Prostate gland (tissue), 2 donors: Measurements from ENCODE around the gene TIMM17A. TPM values are rescaled to one million over a fixed set of nuclear protein-coding genes. Genes with fewer than 3 reads are reported as not detected.
"Not testable (repeated sequence)": the region's sequence is repeated elsewhere in the genome, so short reads cannot be mapped to it uniquely, and the experiment has no call there.

Experiments
- DNase-seq: peaks from one replicate; pipeline ENCODE4 v3.0.0-alpha.2; 2019; ENCODE audit warnings: low spot score
- H3K27ac ChIP-seq, 2 donors: fragments of 200-600 bp; sonication (generic); 2 replicates each; pipeline ENCODE4 v1.5.1; 2017 to 2019
- H3K27me3 ChIP-seq: fragments of 200-600 bp; sonication (generic); replicated peaks from 2 replicates; pipeline ENCODE4 v1.5.1; 2019; ENCODE audit not compliant: insufficient read depth
- H3K36me3 ChIP-seq, 2 donors: fragments of 200-600 bp; sonication (generic); 1 replicate in 1 of 2; 2 replicates in 1 of 2; pipeline versions ENCODE4 v1.5.1 to v1.8.1; 2017 to 2019
- H3K4me1 ChIP-seq: fragments of 200-600 bp; sonication (generic); replicated peaks from 2 replicates; pipeline ENCODE4 v1.5.1; 2019
- H3K4me3 ChIP-seq, 2 donors: fragments of 200-600 bp; sonication (generic); 2 replicates each; pipeline ENCODE4 v1.5.1; 2017 to 2019
- H3K9me3 ChIP-seq: fragments of 200-600 bp; sonication (generic); 2 replicates; pipeline ENCODE4 v1.5.1; 2017
- POLR2A ChIP-seq: fragments of 450-650 bp; IDR thresholded peaks from one replicate; pipeline ENCODE4 v1.6.1; 2016; ENCODE audit warnings: antibody characterized with exemption, mild to moderate bottlenecking
- POLR2AphosphoS5 ChIP-seq: sonication (generic); formaldehyde crosslinking; IDR thresholded peaks from one replicate; pipeline ENCODE4 v1.6.1; 2017; ENCODE audit warnings: antibody characterized with exemption
- WGBS: methylation state at CpG from one replicate; pipeline ENCODE4 v1.1.5; 2018; 5-methylcytosine and 5-hydroxymethylcytosine counted together
- intact Hi-C: fragments of 100-400 bp; cut with DNase I; formaldehyde crosslinking; loops from one replicate; pipeline ENCODE4 v1.14.2; 2022
- microRNA-seq: library from miRNA; unstranded; fragments of <30 nt; microRNA quantifications from one replicate; pipeline ENCODE4, GENCODE V29; 2016
- small RNA-seq, 2 donors: library from RNA; depleted of rRNA; stranded (forward); fragments of <200 nt; gene quantifications; one replicate each; pipeline ENCODE3, GENCODE V24; 2016
- total RNA-seq, 2 donors: library from RNA; depleted of rRNA; stranded (reverse); fragments of >200 nt; gene quantifications; one replicate each; pipeline ENCODE4 v1.1.0, GENCODE V29; 2016
- TF ChIP-seq, protein P1 (sequence below), 4 experiments: fragments of 200-600 bp in 2 of 4; fragments of 450-650 bp in 2 of 4; sonication (generic) in 2 of 4; IDR thresholded peaks; 1 replicate in 3 of 4; 2 replicates in 1 of 4; pipeline ENCODE4 v1.5.1; 2016 to 2019; ENCODE audit warnings: antibody characterized with exemption in 4 of 4, mild to moderate bottlenecking in 2 of 4, moderate library complexity in 2 of 4

TIMM17A gene
- total RNA-seq, 2 donors from 2014 or later = 22.0 to 29.3 TPM

DNA sequence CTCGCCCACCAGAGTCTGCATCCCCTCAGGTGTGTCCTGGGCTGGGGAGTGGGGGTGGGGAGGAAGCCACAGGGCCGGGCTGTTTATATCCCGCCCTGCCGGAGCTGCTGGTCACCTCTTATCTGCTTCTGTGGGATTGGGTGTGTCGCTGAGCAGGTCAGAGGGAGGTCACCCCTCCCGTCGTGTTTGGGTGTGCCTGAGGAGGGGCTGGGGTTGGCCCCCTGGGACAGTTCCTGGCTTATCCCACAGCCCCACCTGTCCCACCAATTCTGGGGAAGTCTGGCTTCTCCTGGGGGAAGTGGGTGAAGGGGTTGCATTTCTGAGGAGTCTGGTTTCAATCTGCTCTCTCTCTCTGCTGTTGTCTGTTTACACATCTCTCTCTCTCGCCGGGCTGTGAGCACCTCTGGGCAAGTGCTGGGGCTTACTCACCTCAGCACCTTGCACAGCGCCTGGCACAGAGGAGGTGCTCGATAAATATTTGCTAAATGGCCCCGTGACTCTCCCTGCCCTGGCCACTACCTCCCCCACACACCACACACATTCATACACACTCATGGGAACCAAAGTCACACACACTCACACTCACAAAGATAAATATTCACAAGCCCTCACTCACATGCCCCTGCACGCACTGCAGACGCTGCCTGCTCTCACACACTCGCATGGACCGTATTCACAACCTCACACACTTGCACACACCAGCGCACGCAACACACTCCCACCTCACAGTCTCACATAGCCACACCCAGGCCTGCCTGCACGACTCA is 63.3 kb downstream of the TIMM17A start:
- Histone ChIP-seq H3K27ac (peak overlapping the region; percentile 87 to 91), H3K36me3 (no peaks in the 10 kb centered on the region), H3K27me3 (no peaks in the 10 kb centered on the region), H3K9me3 (no peaks in the 10 kb centered on the region), H3K4me3 (no peak overlapping the region), H3K4me1 (peaks cover 8% of the 10 kb centered on the region)
- intact Hi-C loops = loop anchor here (10.0 kb wide), 1 partner anchor 96 kb away; no protein-coding TSS in a partner anchor
- DNase-seq = peak; percentile 92
- WGBS = 42% methylated on average over 19 of the region's 19 CpGs
- TF ChIP-seq POLR2A (peak; percentile 10), POLR2AphosphoS5 (peak; percentile 77)
- TF ChIP-seq, protein P1, sequence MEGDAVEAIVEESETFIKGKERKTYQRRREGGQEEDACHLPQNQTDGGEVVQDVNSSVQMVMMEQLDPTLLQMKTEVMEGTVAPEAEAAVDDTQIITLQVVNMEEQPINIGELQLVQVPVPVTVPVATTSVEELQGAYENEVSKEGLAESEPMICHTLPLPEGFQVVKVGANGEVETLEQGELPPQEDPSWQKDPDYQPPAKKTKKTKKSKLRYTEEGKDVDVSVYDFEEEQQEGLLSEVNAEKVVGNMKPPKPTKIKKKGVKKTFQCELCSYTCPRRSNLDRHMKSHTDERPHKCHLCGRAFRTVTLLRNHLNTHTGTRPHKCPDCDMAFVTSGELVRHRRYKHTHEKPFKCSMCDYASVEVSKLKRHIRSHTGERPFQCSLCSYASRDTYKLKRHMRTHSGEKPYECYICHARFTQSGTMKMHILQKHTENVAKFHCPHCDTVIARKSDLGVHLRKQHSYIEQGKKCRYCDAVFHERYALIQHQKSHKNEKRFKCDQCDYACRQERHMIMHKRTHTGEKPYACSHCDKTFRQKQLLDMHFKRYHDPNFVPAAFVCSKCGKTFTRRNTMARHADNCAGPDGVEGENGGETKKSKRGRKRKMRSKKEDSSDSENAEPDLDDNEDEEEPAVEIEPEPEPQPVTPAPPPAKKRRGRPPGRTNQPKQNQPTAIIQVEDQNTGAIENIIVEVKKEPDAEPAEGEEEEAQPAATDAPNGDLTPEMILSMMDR (IDR thresholded peaks at IDR 0.05) = no peak

GRCh38 chr1:202019235-202019558 is 63.9 kb downstream of the TIMM17A start:
- not testable (repeated sequence) for H3K9me3 ChIP-seq, DNase-seq, H3K4me3 ChIP-seq, H3K36me3 ChIP-seq, H3K4me1 ChIP-seq, H3K27me3 ChIP-seq
- peak overlapping the region; percentile 87 to 91 for H3K27ac ChIP-seq
- intact Hi-C loops = loop anchor here (10.0 kb wide), 1 partner anchor 96 kb away; no protein-coding TSS in a partner anchor
- WGBS = 58% methylated on average over 8 of the region's 8 CpGs

Small RNAs within 50 kb of the gene (microRNA-seq; reads per million reads assigned to microRNA genes)
- not detected for gene MIR6740

Small RNAs within 50 kb of the gene (small RNA-seq; reads per million reads assigned to genes)
- 0 reads per million in 2 donors for gene MIR6740
- 0 reads per million in 2 donors for gene RF00156

Other genes starting within 250 kb of the TIMM17A start
- 10 to 100 TPM; 16.9 to 18.9 TPM for gene IPO9, start 126.3 kb upstream of the TIMM17A start, total RNA-seq
- 10 to 100 TPM; 24.5 to 61.9 TPM for gene SHISA4, start 66.6 kb upstream of the TIMM17A start, total RNA-seq
- gene LMOD1, start 9.0 kb upstream of the TIMM17A start, total RNA-seq = 100 to 1,000 TPM; 112 to 190 TPM
- gene RNPEP, start 27.1 kb downstream of the TIMM17A start, total RNA-seq = 100 to 1,000 TPM in 1 of 2 donors, 10 to 100 TPM in 1; 70.4 to 104 TPM
- gene ELF3, start 55.1 kb downstream of the TIMM17A start, total RNA-seq = 100 to 1,000 TPM in 1 of 2 donors, 10 to 100 TPM in 1; 74.4 to 191 TPM
- gene GPR37L1, start 167.4 kb downstream of the TIMM17A start, total RNA-seq = under 1 TPM; 0.09 to 0.28 TPM
- 100 to 1,000 TPM in 1 of 2 donors, 10 to 100 TPM in 1; 39.9 to 102 TPM for gene ARL8A, start 189.2 kb downstream of the TIMM17A start, total RNA-seq
- gene PTPN7, start 205.1 kb downstream of the TIMM17A start, total RNA-seq = 10 to 100 TPM in 1 of 2 donors, under 1 TPM in 1; 0.73 to 61.8 TPM
- gene LGR6, start 238.3 kb downstream of the TIMM17A start, total RNA-seq = 10 to 100 TPM in 1 of 2 donors, 1 to 10 TPM in 1; 8.0 to 25.6 TPM